Adrenal gland (tissue), 5 donors: Measurements from ENCODE around the gene ADGRD2.

Experiments
- CTCF ChIP-seq, 6 experiments: fragments of 450-650 bp in 4 of 6; fragments of 200-600 bp in 2 of 6; sonication (generic) in 1 of 6; IDR thresholded peaks; 1 replicate in 5 of 6; 2 replicates in 1 of 6; pipeline versions ENCODE4 v1.5.1 to v1.8.0; 2016 to 2021; ENCODE audit warnings: antibody characterized with exemption in 6 of 6, mild to moderate bottlenecking in 2 of 6, moderate library complexity in 1 of 6
- POLR2A ChIP-seq, 2 donors: fragments of 450-650 bp; IDR thresholded peaks; one replicate each; pipeline ENCODE4 v1.6.1; 2017; ENCODE audit warnings: antibody characterized with exemption in 2 of 2, mild to moderate bottlenecking in 2 of 2, moderate library complexity in 1 of 2
- donor health status: DM: no; HTN: no; CAD: no.

DNA sequence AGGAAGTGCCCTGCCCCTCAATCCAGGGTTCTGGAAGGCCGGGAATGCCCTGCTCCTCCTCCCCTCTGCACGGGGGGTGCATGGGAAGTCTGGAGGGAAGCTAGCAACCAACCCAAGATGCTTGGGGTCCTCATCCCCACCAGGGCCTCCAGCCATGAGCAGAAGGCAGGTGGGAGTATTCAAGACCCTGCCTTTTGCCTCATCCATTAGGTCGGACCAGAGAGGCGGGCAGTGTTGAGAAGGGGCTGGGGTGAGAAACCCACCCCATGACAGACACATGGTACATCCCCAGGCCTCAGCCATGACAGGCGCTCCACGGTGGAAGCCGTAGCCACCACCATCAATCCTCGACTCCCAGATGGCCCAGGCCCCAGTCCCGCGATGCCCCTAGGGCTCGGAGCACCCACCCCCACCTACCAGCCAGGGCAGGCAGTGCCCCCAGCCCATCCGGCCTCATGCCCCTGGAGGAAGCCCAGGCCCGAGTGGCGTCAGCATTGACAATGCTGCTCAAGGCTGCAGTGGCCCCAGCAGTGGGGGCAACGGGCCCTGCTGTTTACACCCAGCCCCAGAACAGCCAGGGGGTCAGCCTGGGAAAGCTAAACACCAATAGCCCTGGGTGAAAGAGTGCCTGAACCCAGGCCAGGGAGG, 48.4 kb downstream of the ADGRD2 start:
- TF ChIP-seq CTCF (IDR thresholded peaks at IDR 0.05) (no peak), POLR2A (IDR thresholded peaks at IDR 0.05) (no peak)
